Tibial nerve (tissue), 4 donors: ENCODE results near the gene MSI2. TPM values are rescaled to one million over a fixed set of nuclear protein-coding genes. Genes with fewer than 3 reads are reported as not detected.

Experiments
- DNase-seq, 2 donors: peaks; one replicate each; pipeline ENCODE4 v3.0.0-alpha.2; 2019; ENCODE audit warnings: low spot score in 2 of 2
- H3K27ac ChIP-seq, 4 donors: fragments of 200-600 bp; sonication (generic) in 3 of 4; one replicate each; pipeline ENCODE4 v1.5.1; 2017 to 2019; ENCODE audit warnings: mild to moderate bottlenecking in 1 of 4
- H3K27me3 ChIP-seq, 2 donors: fragments of 200-600 bp; sonication (generic) in 1 of 2; one replicate each; pipeline versions ENCODE4 v1.5.1 to v1.6.0; 2017 to 2019
- H3K36me3 ChIP-seq, 3 donors: fragments of 200-600 bp; sonication (generic); one replicate each; pipeline ENCODE4 v1.5.1; 2018 to 2019
- H3K4me1 ChIP-seq, 4 donors: fragments of 200-600 bp; sonication (generic) in 3 of 4; one replicate each; pipeline ENCODE4 v1.5.1; 2017 to 2019
- H3K4me3 ChIP-seq, 4 donors: fragments of 200-600 bp; sonication (generic) in 3 of 4; one replicate each; pipeline ENCODE4 v1.5.1; 2017 to 2019; ENCODE audit warnings: mild to moderate bottlenecking in 1 of 4, moderate library complexity in 1 of 4
- H3K9me3 ChIP-seq, 4 donors: fragments of 200-600 bp; sonication (generic) in 3 of 4; one replicate each; pipeline ENCODE4 v1.5.1; 2017 to 2019
- EP300 ChIP-seq, 2 donors: sonication (generic); formaldehyde crosslinking; IDR thresholded peaks; one replicate each; pipeline ENCODE4 v1.6.1; 2017; ENCODE audit warnings: antibody characterized with exemption in 2 of 2, mild to moderate bottlenecking in 1 of 2
- POLR2A ChIP-seq, 2 donors: fragments of 450-650 bp; IDR thresholded peaks; one replicate each; pipeline ENCODE4 v1.6.1; 2017; ENCODE audit warnings: antibody characterized with exemption in 2 of 2, mild to moderate bottlenecking in 2 of 2, moderate library complexity in 2 of 2
- WGBS, 2 donors: methylation state at CpG; one replicate each; pipeline ENCODE4 v1.1.5; 2018; 5-methylcytosine and 5-hydroxymethylcytosine counted together
- total RNA-seq, 4 donors: library from RNA; depleted of rRNA; stranded (reverse); fragments of >200 nt; gene quantifications; one replicate each; pipeline ENCODE4 v1.1.0, GENCODE V29; 2016
- TF ChIP-seq, protein P1 (sequence below), 5 experiments: fragments of 200-600 bp in 3 of 5; fragments of 450-650 bp in 2 of 5; sonication (generic) in 3 of 5; IDR thresholded peaks; one replicate each; pipeline ENCODE4 v1.5.1; 2016 to 2019; ENCODE audit warnings: antibody characterized with exemption in 5 of 5, mild to moderate bottlenecking in 3 of 5, moderate library complexity in 2 of 5

MSI2 gene
- total RNA-seq, 4 donors from 2014 or later, result 11.5 to 18.3 (median 14.2) TPM

DNA sequence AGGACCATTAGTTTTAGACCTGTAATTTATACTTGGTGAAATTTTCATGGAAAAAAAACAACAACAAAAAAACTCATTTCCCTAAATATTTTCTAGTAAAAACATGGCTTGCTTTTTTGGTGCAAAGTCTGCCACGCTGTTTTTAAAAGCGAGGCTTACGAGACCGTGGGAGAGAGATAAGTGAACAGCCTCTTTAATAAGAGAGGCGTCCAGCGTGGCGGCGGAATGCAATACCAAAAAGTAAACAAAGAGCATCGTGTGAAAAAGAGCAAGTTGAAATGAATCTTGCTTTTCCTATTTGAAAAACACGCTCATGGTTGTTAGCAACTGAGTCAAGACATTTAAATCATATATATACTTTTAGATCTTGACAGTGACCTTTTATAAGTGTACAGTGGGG, 10.5 kb upstream of the MSI2 start:
- TF ChIP-seq POLR2A (IDR thresholded peaks at IDR 0.05), result no peak
- TF ChIP-seq, protein P1, sequence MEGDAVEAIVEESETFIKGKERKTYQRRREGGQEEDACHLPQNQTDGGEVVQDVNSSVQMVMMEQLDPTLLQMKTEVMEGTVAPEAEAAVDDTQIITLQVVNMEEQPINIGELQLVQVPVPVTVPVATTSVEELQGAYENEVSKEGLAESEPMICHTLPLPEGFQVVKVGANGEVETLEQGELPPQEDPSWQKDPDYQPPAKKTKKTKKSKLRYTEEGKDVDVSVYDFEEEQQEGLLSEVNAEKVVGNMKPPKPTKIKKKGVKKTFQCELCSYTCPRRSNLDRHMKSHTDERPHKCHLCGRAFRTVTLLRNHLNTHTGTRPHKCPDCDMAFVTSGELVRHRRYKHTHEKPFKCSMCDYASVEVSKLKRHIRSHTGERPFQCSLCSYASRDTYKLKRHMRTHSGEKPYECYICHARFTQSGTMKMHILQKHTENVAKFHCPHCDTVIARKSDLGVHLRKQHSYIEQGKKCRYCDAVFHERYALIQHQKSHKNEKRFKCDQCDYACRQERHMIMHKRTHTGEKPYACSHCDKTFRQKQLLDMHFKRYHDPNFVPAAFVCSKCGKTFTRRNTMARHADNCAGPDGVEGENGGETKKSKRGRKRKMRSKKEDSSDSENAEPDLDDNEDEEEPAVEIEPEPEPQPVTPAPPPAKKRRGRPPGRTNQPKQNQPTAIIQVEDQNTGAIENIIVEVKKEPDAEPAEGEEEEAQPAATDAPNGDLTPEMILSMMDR (IDR thresholded peaks at IDR 0.05), result no peak
- TF ChIP-seq EP300 (IDR thresholded peaks at IDR 0.05), result no peak
- H3K4me3 ChIP-seq, result no peak overlapping the region
- DNase-seq, result no peak
- H3K36me3 ChIP-seq, result no peaks in the 10 kb centered on the region
- WGBS, 2 donors, result 79 to 81% methylated on average over 10 of the region's 10 CpGs
- H3K4me1 ChIP-seq, result no peaks in the 10 kb centered on the region
- H3K27me3 ChIP-seq, result no peaks in the 10 kb centered on the region
- H3K9me3 ChIP-seq, result peaks cover 0 to 16% (median under 1%) of the 10 kb centered on the region in 4 donors
- H3K27ac ChIP-seq, result no peak overlapping the region

DNA sequence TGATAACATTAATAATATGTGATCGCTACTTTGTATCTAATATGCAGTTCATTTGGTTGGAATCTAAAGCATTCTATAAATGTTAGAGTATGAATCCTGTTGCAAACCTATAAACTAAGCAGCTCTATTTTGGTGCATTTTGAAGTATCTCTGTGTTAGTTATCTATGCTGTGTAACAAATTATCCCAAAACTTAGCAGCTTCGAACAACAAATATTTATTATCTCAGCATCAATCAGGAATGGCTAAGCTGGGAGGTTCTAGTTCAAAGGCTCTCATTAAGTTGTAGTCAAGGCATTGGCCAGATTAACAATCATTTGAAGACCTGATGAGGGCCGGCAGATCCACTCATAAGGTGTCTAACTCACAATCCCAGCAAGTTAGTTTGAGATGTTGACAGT, 10.1 kb upstream of the MSI2 start:
- H3K36me3 ChIP-seq, result no peaks in the 10 kb centered on the region
- WGBS, 2 donors, result 89 to 95% methylated on average over 3 of the region's 3 CpGs
- H3K27me3 ChIP-seq, result no peaks in the 10 kb centered on the region
- H3K27ac ChIP-seq, result no peak overlapping the region
- DNase-seq, result no peak
- H3K4me1 ChIP-seq, result no peaks in the 10 kb centered on the region
- TF ChIP-seq EP300 (IDR thresholded peaks at IDR 0.05) (no peak), POLR2A (IDR thresholded peaks at IDR 0.05) (no peak)
- TF ChIP-seq, protein P1 (IDR thresholded peaks at IDR 0.05), result no peak
- no peak overlapping the region for H3K4me3 ChIP-seq
- peaks cover 0 to 20% (median 1%) of the 10 kb centered on the region in 4 donors for H3K9me3 ChIP-seq

DNA sequence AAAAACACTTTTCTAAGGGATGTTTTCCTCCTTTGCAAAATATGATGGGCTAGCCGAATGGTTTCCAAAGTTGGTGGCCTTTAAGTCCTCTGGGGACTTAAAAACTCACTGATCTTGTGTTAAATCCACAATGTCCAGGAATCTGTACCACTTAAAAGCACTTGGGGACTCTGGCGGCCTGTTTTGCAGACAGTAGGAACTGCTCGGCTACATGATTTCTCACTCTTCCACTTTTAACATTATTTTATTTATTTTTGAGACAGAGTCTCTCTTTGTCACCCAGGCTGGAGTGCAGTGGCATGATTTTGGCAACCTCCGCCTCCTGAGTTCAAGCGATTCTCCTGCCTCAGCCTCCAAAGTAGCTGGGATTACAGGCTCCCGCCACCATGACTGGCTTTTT, 9.1 kb upstream of the MSI2 start:
- Histone ChIP-seq H3K27me3 (no peaks in the 10 kb centered on the region), H3K36me3 (no peaks in the 10 kb centered on the region), H3K9me3 (peaks cover 0 to 23% (median 1%) of the 10 kb centered on the region in 4 donors), H3K4me1 (no peaks in the 10 kb centered on the region), H3K4me3 (no peak overlapping the region), H3K27ac (no peak overlapping the region)
- WGBS, 2 donors, result 75 to 78% methylated on average over 6 of the region's 6 CpGs
- TF ChIP-seq POLR2A (IDR thresholded peaks at IDR 0.05), result no peak
- TF ChIP-seq, protein P1 (IDR thresholded peaks at IDR 0.05), result no peak
- TF ChIP-seq EP300 (IDR thresholded peaks at IDR 0.05), result no peak
- no peak for DNase-seq

DNA sequence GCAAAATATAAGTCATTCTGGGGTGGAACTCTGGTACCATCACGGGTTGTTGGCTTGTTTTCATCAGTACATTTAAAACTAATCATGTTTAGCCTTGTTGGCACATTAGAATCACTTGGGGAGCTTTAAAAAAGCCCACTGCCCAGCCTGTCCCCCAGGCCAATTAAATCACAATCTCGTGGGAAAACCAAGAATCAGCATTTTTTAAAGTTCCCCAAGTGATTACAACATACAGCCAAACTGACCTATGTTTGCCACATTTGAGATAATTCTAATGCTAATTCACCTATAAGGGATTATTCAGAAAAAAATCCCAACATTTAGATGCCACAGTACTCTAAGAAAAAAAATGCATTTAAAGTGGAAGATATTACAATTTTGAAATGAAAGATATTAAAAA, 8.4 kb upstream of the MSI2 start:
- H3K4me1 ChIP-seq, result no peaks in the 10 kb centered on the region
- H3K27me3 ChIP-seq, result no peaks in the 10 kb centered on the region
- 72 to 76% methylated on average over 2 of the region's 2 CpGs for WGBS, 2 donors
- peaks cover 0 to 23% (median 1%) of the 10 kb centered on the region in 4 donors for H3K9me3 ChIP-seq
- TF ChIP-seq, protein P1 (IDR thresholded peaks at IDR 0.05), result no peak
- TF ChIP-seq EP300 (IDR thresholded peaks at IDR 0.05), result no peak
- TF ChIP-seq POLR2A (IDR thresholded peaks at IDR 0.05), result no peak
- no peak overlapping the region for H3K27ac ChIP-seq
- H3K36me3 ChIP-seq, result no peaks in the 10 kb centered on the region
- no peak overlapping the region for H3K4me3 ChIP-seq
- DNase-seq, result no peak

DNA sequence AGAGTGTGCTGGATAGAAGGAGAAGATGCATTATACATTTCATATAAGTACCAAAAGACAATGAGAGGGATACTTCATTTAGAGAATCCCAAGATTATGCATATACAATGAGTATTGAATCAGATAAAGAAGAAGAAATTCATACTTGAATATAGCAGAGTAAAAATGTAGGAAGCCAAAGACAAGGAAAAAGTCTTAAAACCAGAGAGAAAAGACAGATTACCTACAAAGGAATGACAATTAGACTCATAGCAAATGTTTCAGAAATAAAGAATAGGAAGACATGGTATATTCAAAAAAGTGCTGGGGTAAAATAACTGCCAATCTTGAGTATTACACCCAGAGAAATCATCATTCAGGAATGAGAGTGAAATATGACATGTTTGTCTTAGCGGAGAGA, 6.8 kb upstream of the MSI2 start:
- Histone ChIP-seq H3K27me3 (no peaks in the 10 kb centered on the region), H3K9me3 (peaks cover 0 to 23% (median 1%) of the 10 kb centered on the region in 4 donors), H3K36me3 (no peaks in the 10 kb centered on the region), H3K27ac (no peak overlapping the region), H3K4me3 (no peak overlapping the region), H3K4me1 (no peaks in the 10 kb centered on the region)
- DNase-seq, result no peak
- TF ChIP-seq POLR2A (IDR thresholded peaks at IDR 0.05) (no peak), EP300 (IDR thresholded peaks at IDR 0.05) (no peak)
- TF ChIP-seq, protein P1 (IDR thresholded peaks at IDR 0.05), result no peak
- WGBS, 2 donors, result 92% methylated on average over 1 of the region's 1 CpG
